Hematopoietic multipotent progenitor cell treated with erythropoietin and hydrocortisone succinate and interleukin-3 and kit ligand, for 17 days (in vitro differentiated cells): ENCODE results near the gene HIVEP2.

ENCODE experiments used
- DNase-seq: peaks from one replicate; pipeline ENCODE4 v3.0.0-alpha.2; 2015; ENCODE audit warnings: low spot score

Gene HIVEP2

DNA sequence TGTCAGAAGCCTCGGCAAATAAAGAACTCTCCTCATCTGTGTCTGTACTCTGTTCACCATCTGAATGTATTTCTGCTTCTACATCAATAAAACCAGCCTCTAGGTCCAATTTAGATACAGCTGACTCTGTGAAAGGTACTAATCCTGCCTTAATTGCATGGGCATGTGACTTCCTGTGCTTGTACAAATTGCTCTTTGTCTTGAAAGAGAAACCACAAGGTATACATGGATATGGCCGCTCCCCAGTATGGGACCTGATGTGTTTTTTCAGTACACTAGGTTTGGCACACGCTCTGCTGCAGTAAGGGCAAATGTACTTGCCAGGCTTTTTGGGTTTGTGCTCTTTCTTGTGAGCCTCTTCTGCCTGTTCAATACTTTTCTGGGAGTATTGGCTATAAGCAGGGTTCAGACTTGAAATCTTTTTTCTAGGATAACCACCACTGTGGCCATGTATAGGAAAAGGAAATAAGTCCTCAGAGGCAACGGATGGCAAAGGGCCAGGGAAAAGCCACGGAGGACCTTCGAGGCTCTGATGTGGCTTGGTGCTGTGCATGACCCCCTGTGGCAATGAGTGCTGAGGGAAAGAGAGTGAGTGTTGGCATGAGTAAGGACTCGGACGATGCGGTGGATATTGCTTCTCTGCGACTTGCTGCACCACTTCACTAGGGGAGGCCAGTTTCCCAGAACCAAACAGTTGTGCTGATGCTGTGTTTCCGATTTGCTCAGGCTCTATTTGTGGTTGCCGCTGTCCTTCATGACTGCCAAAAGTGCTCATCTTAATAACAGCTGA is 170.9 kb downstream of the HIVEP2 start:
- no peak for DNase-seq

DNA sequence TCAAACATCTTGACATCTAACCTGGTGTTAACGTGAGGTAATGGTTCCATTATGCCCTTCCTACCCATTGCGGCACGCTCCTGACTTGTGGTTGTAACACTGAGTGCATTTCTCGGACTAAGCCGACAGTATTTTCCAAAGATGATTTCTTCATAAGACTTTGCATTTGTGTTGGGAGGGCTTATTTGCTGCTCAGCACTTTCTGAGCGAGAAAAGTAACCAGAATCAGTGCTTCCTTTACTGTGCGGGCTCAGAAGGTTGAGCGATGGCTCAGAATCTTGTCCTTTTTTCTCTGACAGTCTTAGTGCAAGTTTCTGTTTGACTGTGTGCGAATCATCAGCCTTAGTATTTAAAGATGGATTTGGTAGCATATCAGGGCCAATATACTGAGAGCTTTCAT is 171.7 kb downstream of the HIVEP2 start:
- DNase-seq: no peak

DNA sequence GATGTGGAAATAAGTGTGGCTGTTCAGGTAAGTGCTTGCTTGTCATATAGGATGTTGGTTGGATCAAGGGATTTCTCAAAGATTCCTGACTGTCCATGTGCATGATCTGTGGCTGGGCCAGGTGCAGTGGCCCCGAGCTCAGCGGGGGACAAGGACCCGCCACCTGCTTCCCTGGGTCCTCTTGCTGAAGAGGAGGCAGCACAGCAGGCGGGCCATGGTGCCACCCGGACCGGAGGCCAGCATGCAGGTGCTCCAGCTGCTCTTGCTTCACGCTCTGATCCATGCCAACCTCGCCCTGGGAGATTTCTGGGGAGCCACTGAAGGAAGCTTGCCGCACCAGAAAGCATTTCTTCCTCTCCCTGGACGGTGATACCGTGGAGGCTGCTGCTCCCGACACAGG is 173.8 kb downstream of the HIVEP2 start:
- no peak for DNase-seq

DNA sequence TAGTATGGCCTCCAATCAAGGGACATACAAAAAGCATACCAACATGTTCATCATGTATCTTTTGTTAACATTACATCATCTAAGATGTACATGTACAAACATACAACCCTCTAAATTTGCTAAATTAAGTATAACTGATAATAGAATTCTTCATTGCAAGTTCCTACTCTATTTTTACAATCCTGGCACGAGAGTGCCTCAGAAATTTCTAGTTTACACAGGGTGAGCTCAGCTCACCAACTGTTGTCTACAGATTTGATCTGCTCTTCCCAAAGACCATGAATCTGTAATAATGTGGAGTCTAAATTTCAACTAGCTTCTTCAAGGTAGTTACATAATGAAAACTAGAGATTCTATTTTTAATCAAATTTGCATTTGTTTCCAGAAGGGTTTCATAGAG is 179.7 kb downstream of the HIVEP2 start:
- DNase-seq: no peak

DNA sequence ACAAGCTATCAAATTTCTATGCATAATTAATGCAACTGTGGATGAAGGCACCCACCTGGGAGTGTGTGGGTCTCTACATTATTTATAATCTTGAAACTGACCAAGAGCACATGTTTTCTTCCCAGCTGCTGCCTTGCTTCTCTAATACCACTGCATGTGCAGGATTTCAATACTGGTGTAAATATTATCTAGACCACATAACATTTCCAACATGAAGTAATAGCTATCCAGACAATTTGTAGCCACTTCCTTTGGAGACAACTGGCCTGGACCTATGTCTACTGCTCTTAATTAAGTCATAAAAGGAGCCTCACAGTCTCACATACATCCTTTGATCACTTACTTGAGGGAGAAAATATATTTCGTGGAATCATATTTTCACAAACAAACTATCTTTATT is 180.7 kb downstream of the HIVEP2 start:
- DNase-seq: no peak

DNA sequence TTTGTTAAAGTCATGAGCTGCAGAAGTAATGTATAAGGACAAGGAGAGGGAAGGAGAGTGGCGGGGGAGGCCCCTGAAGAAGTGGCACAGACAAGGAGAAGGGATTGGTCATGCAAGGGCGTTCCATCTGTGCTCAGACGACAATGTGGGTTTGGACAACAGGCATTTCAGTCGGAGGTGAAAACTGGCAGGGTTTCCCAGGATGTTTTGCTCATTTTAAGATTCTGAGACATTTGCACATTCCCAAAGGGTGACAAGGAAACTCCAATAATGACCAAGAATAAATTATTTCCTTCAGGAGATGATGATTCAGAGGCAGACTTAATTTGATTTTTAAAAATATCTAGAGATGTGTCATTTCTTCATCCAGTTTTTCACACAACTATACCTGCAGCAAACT is 181.8 kb downstream of the HIVEP2 start:
- DNase-seq: no peak

DNA sequence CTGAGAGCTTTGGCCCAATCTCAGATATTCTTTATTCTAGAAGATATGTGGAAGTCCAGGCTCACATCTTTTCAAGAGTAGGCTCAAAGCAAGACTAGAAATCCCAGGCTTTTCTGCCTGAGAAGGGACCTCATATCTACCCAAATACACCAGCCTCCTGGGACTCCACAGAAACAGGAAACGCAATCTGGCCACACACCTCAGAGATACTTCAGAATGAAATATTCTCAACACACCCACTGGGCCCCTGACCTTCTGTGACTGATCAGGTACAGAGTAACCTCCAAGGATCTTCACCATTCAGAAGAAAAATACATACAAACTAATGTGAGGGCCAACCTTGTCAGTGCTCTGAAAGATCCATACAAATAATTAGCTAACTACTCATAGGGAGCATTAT is 183.2 kb downstream of the HIVEP2 start:
- DNase-seq: no peak

DNA sequence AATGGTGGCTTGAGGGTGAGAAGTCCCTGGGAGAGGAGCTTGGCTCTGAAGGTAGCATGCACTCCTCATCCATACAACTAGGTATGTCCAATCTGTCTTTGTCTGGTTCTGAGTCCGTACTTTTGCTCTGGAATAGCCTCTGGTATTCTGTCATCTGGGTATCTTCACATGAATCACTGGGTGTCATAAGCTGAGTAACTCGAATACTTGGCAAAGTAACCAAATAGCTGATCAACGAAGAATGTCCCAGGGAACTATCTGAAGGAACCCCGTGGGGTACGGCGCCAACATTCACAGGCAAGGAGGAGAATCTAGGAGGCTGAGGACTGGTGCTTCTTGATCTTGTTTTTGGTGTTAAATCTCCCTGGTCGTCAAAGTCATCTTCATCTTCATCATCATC is 184.8 kb downstream of the HIVEP2 start:
- no peak for DNase-seq

DNA sequence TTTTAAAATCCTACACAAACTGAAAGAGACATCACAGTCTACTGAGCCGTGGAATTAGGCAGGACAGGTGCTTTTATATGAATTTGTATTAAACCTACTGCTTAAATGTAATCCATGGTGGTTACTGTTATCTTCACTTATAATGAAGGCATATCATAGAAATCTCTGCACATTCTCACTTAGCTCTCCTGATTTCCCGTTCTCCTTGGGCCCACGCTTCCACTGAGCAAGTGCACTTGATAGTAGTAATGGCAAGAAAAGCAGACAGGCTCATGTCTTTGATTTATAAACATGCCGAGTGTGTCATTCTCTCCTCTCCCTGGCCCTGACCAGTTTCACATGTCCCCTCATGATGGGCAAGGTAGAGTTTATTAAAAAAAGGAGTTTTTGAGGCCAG is 186.3 kb downstream of the HIVEP2 start:
- no peak for DNase-seq

DNA sequence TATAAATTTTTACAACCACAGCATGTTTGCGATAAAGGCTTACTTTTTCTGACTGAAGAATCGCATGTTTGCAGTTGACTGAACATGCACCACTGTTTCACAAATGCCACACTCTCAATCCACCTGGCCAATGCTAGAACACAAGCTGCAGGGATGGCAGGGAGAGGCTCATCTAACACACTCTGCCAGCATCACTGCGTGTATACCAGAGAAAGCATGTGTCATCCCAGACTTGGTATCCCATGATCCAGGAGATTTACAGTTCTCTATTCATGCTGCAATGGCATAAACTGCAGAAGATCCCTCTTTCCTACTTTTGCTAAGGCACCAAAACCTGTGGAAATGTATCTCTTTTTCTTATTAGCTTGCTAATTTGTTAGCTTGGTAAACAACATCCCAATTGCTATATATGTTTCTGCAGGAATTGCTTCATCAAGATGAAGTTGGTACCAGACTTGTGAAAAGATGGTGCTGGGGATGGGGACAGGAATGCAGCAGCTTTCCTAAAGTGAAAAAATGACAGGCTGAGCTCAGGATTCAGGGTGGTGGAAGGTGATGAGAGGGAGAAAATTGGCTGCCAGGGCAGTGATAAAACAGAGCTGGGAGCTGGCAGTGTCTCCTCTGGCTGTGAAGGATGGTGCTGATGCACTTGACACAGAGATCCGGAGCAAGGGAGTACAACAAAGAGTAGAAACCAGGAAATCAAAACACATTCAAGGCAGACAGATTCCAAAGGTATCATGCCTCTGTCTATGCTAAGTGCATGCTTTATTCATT is 186.9 kb downstream of the HIVEP2 start:
- no peak for DNase-seq

DNA sequence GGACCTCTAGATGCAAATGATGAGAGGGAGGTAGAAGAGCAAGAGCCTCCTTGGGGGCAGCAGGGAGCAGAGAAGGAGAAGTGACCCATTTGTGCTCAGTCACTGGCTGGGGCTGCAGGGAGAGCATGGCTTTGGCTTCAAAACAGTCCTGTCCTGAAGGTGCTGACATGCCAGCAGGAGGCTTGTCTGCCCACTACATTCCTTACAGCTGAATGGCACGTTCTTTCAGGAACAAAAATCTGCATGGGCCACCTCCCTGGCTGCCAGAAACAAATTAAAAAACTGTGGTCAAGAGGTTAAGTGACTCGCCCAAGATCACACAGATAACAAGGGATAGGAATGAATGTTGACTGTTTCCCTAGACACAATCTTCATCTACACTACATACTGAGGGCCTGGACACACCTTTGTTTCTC is 188.8 kb downstream of the HIVEP2 start:
- DNase-seq: no peak

DNA sequence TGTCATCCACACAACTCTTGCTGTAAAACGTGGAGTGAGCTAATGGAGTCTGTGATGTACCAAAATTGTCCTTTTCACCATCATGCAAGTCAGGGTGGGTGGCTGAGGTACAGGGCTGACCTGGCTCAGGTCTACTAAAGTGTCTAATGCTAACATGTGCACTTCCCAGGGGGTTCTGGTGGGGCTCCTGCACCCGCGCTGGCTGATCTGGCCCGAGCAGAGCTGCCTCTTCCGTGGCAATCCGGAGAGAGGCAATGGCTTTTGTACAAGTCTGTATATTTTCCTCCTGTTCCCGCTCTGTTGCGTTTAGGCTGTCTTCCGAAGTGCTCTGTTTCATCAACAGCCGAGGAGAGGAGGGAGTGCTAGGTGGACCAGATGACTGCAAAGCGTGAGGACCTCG is 191.8 kb downstream of the HIVEP2 start:
- no peak for DNase-seq

DNA sequence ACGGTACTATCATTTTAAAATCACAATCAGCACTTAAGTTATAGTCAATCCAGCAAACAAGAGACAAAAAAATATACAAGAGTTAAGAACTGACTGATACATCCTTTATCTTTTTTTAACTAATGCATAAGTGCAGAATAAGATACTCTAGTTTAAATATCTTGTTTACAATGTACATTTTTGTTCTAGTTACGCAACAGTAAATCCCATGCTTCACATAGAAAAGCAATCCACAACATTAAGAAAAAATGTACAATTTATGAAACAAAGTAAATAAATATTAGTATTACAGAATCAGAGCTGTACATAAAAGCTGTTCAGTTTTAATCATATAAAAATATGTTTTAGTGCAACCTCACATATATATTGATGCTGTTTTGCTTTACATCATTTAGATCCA is 192.6 kb downstream of the HIVEP2 start:
- no peak for DNase-seq

DNA sequence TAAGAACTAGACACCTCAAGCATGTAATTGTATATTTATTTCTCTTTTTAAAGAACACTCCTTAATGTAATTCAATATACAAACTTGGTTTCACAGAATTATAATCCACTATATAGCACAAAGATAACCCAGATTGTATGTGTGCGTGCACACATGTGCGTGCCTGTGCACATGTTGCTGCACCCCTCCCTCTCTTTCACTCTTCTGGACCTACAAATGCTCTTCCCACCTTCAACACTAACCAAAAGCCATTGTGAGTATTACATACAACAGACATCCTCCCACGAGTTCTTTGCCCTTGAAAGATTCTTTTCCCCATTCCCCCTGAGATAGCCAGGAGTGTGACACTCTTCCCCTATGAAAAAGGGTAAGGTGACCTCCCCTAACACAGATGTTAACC is 193.5 kb downstream of the HIVEP2 start:
- no peak for DNase-seq

DNA sequence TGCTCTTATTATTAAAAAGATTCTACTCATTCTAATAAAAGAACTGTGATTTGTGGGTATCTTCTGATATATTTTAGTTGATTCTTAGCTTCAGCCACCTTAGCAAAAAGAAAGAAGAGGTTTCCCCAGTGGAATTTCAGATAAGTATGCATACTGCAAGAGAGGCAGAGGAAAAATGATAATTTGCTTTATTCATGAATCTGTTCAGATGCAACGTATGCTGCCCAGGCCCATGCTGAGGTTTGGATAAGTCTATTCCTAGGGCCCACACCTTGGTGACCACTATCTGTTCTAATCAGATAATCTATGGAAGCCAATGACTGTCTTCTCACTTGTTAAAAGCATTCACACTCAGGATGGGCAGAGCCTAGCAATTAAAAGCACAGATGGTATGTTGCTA is 194.0 kb downstream of the HIVEP2 start:
- no peak for DNase-seq

DNA sequence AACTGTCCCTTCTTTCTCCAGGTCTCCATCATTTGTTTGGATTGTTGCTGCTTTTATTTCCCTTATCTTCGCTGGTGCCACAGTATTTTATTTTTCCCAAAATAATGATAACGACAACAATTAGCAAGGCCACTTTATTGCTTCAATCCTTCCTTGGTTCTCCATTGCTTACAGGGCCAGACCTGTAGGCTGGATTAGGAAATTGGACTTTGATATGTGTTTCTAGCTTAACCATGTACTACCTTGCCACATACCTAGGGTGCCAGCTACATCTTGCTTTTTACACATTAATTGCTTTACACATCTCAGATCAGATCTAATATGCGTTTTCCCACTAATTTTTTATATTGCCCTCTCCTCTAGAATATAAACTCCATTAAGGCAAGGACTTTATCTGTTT is 195.4 kb downstream of the HIVEP2 start:
- DNase-seq: no peak

DNA sequence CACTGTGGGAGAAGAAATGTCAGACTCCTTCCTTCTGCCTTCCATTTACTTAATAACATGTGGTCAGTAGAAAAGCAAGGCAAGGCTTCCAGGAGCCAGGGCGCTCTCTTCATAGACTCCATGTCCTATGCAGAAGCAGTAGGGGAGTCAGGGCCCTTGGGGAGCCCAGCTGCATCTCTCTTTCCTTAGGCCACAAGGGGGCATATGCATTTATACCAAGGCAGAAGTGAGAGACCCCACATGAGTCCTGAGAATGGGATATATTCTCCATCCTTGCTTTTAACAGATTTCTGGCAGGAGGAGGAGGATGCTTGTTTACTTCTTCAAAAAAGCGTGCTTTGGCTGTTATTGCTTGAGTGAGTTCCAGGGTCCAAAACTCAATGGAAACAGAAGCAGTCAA is 198.5 kb downstream of the HIVEP2 start:
- DNase-seq: no peak

DNA sequence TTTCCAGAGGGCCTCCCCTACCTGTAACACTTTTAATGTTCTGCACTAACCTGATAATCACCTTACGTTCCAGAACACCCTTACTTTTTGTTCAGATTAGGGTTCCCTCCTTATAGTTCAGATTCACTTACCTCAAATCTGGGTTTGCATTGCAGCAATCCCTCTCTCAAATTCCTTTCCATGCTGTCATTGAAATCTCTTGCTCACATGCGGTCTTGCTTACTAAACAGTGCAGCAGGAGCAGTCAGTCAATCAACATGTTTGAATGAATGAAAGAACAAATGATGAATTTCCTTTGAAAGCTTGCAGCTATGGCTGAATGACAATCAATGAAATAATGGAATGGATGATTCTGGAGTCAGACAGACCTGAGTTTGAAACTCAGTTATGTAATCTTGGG is 200.1 kb downstream of the HIVEP2 start:
- DNase-seq: no peak

DNA sequence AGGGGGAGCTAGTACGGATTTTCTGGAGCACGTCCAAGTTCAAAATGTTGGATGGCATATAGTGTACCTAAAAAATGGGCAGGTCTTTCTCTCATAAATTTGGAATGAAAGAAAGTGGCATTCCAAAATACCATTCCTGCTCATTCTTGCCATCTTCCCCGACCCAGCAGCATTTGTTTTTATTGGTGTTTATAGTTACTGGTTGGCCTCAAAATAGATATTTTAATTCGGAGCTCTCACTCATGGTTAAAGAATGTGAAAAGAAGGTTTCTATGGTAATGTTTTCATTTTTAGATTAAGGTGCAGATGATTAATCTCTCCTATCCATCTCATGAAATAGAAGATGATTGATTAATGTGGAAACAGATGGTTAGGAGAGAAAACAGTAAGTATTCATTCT is 204.5 kb downstream of the HIVEP2 start:
- DNase-seq: no peak

DNA sequence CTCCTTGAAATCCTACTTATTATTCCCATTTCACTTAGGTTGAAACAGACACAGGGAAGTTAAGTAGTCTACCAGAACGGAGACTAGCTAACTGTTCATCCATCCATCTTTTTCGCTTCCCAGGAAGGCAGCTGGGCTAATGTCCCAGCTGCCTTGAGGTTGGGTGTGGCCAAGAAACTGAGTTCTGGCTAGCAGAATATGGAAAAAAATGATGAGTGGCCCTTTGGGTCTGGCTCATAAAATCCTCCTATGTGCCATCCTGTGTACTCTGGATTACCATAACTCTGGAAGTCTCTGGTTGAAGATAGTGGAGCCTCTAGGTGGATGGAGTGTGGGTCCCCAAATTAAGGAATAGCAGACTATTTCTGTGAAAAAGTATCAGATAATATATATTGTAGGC is 206.2 kb downstream of the HIVEP2 start:
- DNase-seq: no peak

DNA sequence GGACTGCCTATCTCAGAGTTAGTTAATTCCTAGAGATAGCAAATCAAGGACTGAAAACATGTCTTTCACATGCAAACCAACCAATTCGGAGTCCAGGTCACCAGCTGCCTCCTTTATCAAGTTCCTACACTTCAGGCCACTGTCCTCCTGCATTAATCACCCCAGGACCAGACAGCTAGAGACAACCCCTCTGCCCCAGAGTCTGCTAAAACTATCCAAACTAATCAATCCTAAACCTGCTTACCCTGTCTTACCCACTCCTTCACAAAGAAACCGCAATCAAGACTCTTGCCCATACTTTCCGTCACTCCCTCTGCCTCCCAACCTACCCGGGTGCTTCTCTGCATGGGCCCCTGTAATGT is 207.0 kb downstream of the HIVEP2 start:
- no peak for DNase-seq

DNA sequence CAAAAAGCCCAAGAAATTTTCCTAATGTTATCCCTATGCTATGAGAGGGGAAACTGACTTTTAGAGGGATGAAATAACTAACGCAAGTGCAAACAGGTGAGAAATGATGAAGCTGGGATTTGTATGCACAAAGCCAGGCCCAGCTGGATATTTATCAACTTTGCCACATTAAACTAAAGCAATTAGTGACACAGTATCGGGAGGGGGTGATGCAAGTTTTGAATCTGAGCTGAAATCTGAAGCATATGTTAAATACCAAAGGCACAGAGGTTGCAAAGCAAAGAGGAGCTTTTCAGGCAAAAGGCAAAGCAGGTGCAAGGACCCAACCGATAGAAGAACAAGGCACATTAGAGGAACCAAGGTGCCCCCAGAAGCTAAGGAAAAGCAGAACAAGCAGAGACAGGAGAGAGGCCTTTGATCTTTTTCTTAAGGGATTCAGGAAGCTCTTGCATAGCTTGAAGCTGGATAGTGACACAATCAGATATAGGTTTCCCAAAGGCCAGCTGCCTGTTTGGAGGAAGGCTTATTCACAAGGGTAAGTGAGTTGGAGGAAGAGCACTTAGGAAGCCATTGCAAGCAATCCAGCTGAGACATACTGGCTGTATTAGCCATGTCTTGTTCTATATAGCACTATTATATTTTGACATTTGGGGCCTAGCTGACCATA is 207.5 kb downstream of the HIVEP2 start:
- no peak for DNase-seq

DNA sequence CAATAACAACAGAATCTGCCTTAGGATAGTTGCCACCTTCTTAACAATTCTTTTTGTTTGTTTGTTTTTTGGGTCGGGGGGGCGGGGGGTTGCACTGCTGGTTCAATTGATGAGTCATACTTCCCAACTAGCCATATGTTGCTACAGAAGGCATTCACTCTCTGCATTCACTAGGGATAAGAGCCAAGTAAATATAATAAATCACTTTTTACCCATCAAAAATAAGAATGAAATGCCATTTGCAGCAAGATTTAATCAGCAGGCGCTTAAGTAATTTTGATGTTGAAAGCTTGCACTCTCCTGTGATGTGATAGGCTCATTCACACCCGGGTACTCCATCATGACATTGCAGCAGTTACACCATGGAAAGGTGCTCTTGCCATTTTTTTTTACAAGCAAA is 209.8 kb downstream of the HIVEP2 start:
- no peak for DNase-seq
